Gastroesophageal sphincter (tissue), 4 donors: ENCODE data around the gene TRABD. TPM values are rescaled to one million over a fixed set of nuclear protein-coding genes. Genes with fewer than 3 reads are reported as not detected.
A peak's percentile ranks its signal among the peaks of the same experiment; 100 is the strongest.
"Not testable (repeated sequence)": the region's sequence is repeated elsewhere in the genome, so short reads cannot be mapped to it uniquely, and the experiment has no call there.

Experiments
- ATAC-seq: fragments of 150-250 bp; one replicate; pipeline ENCODE4 v1.9.1; 2016; ENCODE audit warnings: mild to moderate bottlenecking, moderate library complexity
- H3K27ac ChIP-seq, 4 donors: fragments of 200-600 bp; sonication (generic) in 3 of 4; 1 replicate in 3 of 4; 2 replicates in 1 of 4; pipeline ENCODE4 v1.5.1; 2016 to 2019
- H3K27me3 ChIP-seq: fragments of 200-600 bp; sonication (generic); one replicate; pipeline ENCODE4 v1.5.1; 2019
- H3K36me3 ChIP-seq, 2 donors: fragments of 200-600 bp; sonication (generic); one replicate each; pipeline ENCODE4 v1.5.1; 2019; ENCODE audit warnings: control low read depth in 1 of 2
- H3K4me1 ChIP-seq, 3 donors: fragments of 200-600 bp; sonication (generic); 1 replicate in 2 of 3; 2 replicates in 1 of 3; pipeline ENCODE4 v1.5.1; 2016 to 2019; ENCODE audit warnings: control low read depth in 2 of 3
- H3K4me3 ChIP-seq, 2 donors: fragments of 200-600 bp; sonication (generic); one replicate each; pipeline ENCODE4 v1.5.1; 2019; ENCODE audit warnings: mild to moderate bottlenecking in 1 of 2, moderate library complexity in 1 of 2
- H3K9me3 ChIP-seq, 3 donors: fragments of 200-600 bp; sonication (generic); one replicate each; pipeline ENCODE4 v1.5.1; 2017 to 2019; ENCODE audit warnings: control low read depth in 2 of 3
- EP300 ChIP-seq: sonication (generic); formaldehyde crosslinking; IDR thresholded peaks from one replicate; pipeline ENCODE4 v1.6.1; 2017; ENCODE audit warnings: antibody characterized with exemption, mild to moderate bottlenecking
- POLR2A ChIP-seq, 2 donors: fragments of 450-650 bp; IDR thresholded peaks; one replicate each; pipeline ENCODE4 v1.6.1; 2017; ENCODE audit warnings: antibody characterized with exemption in 2 of 2, mild to moderate bottlenecking in 2 of 2, moderate library complexity in 1 of 2
- POLR2AphosphoS5 ChIP-seq: sonication (generic); formaldehyde crosslinking; IDR thresholded peaks from one replicate; pipeline ENCODE4 v1.6.1; 2017; ENCODE audit warnings: antibody characterized with exemption
- WGBS, 2 donors: methylation state at CpG; one replicate each; pipeline ENCODE4 v1.1.5; 2018; ENCODE audit warnings: low coverage in 1 of 2; 5-methylcytosine and 5-hydroxymethylcytosine counted together
- total RNA-seq, 4 donors: library from RNA; depleted of rRNA; stranded (reverse); fragments of >200 nt; gene quantifications; one replicate each; pipeline ENCODE4 v1.1.0, GENCODE V29; 2016
- TF ChIP-seq, protein P1 (sequence below), 4 experiments: fragments of 200-600 bp in 2 of 4; fragments of 450-650 bp in 2 of 4; sonication (generic) in 1 of 4; IDR thresholded peaks; one replicate each; pipeline ENCODE4 v1.5.1; 2017 to 2019; ENCODE audit warnings: antibody characterized with exemption in 4 of 4, mild to moderate bottlenecking in 2 of 4, moderate library complexity in 2 of 4

Gene TRABD
- total RNA-seq, 4 donors from 2014 or later, result 15.7 to 22.0 (median 19.0) TPM

DNA sequence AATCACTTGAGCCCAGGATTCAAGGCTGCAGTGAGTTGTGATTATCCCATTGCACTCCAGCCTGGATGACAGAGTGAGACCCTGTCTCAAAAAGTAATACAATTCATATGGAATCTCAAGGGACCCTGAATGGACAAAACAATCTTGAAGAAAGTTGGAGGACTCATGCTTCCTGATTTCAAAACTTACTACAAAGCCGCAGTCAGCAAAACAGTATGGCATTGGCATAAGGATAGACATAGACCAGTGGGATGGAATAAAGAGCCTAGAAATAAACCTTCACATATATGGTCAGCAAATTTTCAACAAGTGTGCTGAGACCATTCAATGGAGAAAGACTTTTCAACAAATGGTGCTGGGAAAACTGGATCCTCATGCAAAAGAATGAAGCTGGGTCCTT, 17.6 kb downstream of the TRABD start:
- Histone ChIP-seq H3K9me3 (no peaks in the 10 kb centered on the region), H3K36me3 (peaks cover 0 to 48% of the 10 kb centered on the region in 2 donors), H3K4me3 (no peak overlapping the region), H3K27me3 (no peaks in the 10 kb centered on the region), H3K4me1 (peaks cover 0 to 78% (median 14%) of the 10 kb centered on the region in 3 donors), H3K27ac (no peak overlapping the region)
- TF ChIP-seq EP300, result no peak
- TF ChIP-seq, protein P1, sequence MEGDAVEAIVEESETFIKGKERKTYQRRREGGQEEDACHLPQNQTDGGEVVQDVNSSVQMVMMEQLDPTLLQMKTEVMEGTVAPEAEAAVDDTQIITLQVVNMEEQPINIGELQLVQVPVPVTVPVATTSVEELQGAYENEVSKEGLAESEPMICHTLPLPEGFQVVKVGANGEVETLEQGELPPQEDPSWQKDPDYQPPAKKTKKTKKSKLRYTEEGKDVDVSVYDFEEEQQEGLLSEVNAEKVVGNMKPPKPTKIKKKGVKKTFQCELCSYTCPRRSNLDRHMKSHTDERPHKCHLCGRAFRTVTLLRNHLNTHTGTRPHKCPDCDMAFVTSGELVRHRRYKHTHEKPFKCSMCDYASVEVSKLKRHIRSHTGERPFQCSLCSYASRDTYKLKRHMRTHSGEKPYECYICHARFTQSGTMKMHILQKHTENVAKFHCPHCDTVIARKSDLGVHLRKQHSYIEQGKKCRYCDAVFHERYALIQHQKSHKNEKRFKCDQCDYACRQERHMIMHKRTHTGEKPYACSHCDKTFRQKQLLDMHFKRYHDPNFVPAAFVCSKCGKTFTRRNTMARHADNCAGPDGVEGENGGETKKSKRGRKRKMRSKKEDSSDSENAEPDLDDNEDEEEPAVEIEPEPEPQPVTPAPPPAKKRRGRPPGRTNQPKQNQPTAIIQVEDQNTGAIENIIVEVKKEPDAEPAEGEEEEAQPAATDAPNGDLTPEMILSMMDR (IDR thresholded peaks at IDR 0.05), result no peak
- no peak for TF ChIP-seq POLR2AphosphoS5
- TF ChIP-seq POLR2A (IDR thresholded peaks at IDR 0.05), result no peak
- no peak for ATAC-seq
- WGBS, 2 donors, result 78% methylated on average over 1 of the region's 1 CpG; no CpG with 5 or more reads in 1 of the 2 donors

DNA sequence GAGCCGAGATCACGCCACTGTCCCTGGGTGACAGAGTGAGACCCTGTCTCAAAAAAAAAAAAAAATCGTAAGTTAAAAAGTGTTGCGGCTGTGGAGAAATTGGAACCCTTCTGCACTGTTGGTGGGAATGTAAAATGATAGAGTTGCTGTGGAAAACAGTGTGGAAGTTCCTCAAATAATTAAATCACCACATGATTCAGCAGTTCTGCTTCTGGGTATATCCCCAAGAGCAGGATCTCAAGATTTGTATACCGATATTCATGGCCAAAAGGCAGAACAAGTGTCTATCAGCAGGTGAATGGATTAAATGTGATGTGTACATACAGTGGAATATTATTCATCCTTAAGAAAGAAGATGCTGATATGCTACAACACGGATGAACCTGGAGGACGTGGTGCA, 18.9 kb downstream of the TRABD start:
- H3K4me3 ChIP-seq, result no peak overlapping the region
- WGBS, 2 donors, result 72 to 87% methylated on average over 4 to 7 of the region's 7 CpGs
- H3K9me3 ChIP-seq, result no peaks in the 10 kb centered on the region
- ATAC-seq, result no peak
- H3K27me3 ChIP-seq, result no peaks in the 10 kb centered on the region
- peaks cover 0 to 76% (median 13%) of the 10 kb centered on the region in 3 donors for H3K4me1 ChIP-seq
- H3K27ac ChIP-seq, result no peak overlapping the region
- peaks cover 0 to 55% of the 10 kb centered on the region in 2 donors for H3K36me3 ChIP-seq
- TF ChIP-seq POLR2A (IDR thresholded peaks at IDR 0.05) (no peak), POLR2AphosphoS5 (no peak), EP300 (no peak)
- TF ChIP-seq, protein P1 (IDR thresholded peaks at IDR 0.05), result no peak

DNA sequence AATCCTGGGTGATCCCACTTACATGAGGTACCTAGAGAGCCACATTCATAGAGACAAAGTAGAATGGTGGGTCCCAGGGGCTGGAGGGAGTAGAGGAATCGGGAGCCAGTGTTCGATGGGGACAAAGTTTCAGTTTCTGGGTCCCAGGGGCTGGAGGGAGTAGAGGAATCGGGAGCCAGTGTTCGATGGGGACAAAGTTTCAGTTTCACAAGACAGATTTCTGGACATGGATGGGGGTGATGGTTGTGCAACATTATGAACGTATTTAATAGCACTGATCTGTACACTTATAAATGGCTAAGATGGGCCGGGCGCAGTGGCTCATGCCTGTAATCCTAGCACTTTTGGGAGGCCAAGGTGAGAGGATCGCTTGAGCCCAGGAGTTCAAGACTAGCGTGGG, 19.3 kb downstream of the TRABD start:
- ATAC-seq, H3K27ac ChIP-seq, H3K9me3 ChIP-seq, H3K27me3 ChIP-seq, H3K4me3 ChIP-seq: not testable (repeated sequence)
- Histone ChIP-seq H3K36me3 (peaks cover 0 to 60% of the 10 kb centered on the region in 2 donors), H3K4me1 (peaks cover 0 to 76% (median 9%) of the 10 kb centered on the region in 3 donors)
- WGBS, 2 donors, result 74 to 88% methylated on average over 7 to 9 of the region's 9 CpGs

- H3K27me3 ChIP-seq, result no peaks in the 10 kb centered on the region
- no peak for ATAC-seq
- peaks cover 0 to 73% (median 8%) of the 10 kb centered on the region in 3 donors for H3K4me1 ChIP-seq
- 82 to 96% methylated on average over 5 to 13 of the region's 45 CpGs for WGBS, 2 donors
- TF ChIP-seq, protein P1 (IDR thresholded peaks at IDR 0.05), result no peak
- no peak for TF ChIP-seq POLR2A (IDR thresholded peaks at IDR 0.05)
- no peak for TF ChIP-seq POLR2AphosphoS5
- no peak for TF ChIP-seq EP300
- H3K36me3 ChIP-seq, result peaks cover 0 to 69% of the 10 kb centered on the region in 2 donors
- H3K4me3 ChIP-seq, result no peak overlapping the region
- H3K27ac ChIP-seq, result peak overlapping the region in 3 of 4 donors; percentile 23 to 67 (median 43)
- no peaks in the 10 kb centered on the region for H3K9me3 ChIP-seq
These were observed 20.3 kb downstream of the TRABD start for GRCh38 chr22:50205781-50206569.

DNA sequence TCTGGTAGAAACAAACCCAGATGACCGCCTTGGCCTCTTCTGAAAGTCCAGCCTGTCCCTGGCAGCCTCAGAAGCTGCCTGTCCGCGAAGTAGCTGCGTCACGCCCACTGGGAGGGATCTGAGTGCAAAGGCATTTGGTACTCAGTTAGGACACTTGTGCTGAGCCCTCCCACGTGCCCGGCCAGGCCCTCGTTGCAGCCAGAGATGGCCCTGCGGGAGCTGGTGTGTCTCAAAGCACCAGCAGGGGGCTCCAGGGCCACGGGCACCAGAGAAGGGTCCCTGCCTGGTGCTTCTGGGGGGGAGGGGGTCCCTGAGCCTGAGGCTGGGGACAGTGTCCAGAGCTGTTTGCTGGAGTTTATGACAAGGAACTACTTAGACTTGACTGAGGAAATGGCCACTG, 20.9 kb downstream of the TRABD start:
- TF ChIP-seq, protein P1 (IDR thresholded peaks at IDR 0.05), result peak in 3 of 4 experiments; percentile 17 to 48 (median 36)
- TF ChIP-seq EP300 (no peak), POLR2A (IDR thresholded peaks at IDR 0.05) (no peak), POLR2AphosphoS5 (no peak)
- peak; percentile 57 for ATAC-seq
- H3K36me3 ChIP-seq, result peaks cover 0 to 76% of the 10 kb centered on the region in 2 donors
- peaks cover 0 to 70% (median 8%) of the 10 kb centered on the region in 3 donors for H3K4me1 ChIP-seq
- WGBS, 2 donors, result no CpG with 5 or more reads among the region's 10 CpGs
- H3K9me3 ChIP-seq, result no peaks in the 10 kb centered on the region
- no peak overlapping the region for H3K27ac ChIP-seq
- no peak overlapping the region for H3K4me3 ChIP-seq
- H3K27me3 ChIP-seq, result no peaks in the 10 kb centered on the region
